Measurements from ENCODE around the gene MAP3K20. TPM values are rescaled to one million over a fixed set of nuclear protein-coding genes. Genes with fewer than 3 reads are reported as not detected.
"Not testable (repeated sequence)": the region's sequence is repeated elsewhere in the genome, so short reads cannot be mapped to it uniquely, and the experiment has no call there.

Gene MAP3K20
- total RNA-seq, 1 experiment from 2014 or later: 15.2 TPM

DNA sequence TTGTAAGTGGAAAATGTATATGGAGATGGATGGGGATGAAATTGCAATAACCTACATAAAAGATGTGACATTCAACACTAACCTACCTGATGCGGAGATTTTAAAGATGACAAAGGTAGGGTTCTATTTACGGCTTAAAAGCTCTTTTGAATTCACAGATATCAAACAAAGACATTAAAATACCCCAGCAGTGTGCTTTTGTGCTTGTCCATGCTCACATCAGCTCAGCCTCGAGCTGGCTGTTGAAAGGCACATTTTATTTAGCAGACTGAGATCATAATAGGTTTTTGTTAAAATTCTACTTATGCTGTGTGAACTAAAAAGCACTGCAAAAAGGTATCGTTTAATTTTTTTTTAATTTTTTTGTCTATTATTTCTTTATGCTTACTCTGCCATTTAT is 183.1 kb downstream of the MAP3K20 start (continued):
- TF ChIP-seq, protein P1, sequence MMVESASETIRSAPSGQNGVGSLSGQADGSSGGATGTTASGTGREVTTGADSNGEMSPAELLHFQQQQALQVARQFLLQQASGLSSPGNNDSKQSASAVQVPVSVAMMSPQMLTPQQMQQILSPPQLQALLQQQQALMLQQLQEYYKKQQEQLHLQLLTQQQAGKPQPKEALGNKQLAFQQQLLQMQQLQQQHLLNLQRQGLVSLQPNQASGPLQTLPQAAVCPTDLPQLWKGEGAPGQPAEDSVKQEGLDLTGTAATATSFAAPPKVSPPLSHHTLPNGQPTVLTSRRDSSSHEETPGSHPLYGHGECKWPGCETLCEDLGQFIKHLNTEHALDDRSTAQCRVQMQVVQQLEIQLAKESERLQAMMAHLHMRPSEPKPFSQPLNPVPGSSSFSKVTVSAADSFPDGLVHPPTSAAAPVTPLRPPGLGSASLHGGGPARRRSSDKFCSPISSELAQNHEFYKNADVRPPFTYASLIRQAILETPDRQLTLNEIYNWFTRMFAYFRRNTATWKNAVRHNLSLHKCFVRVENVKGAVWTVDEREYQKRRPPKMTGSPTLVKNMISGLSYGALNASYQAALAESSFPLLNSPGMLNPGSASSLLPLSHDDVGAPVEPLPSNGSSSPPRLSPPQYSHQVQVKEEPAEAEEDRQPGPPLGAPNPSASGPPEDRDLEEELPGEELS (CRISPR knock-in tag; IDR thresholded peaks at IDR 0.05): no peak
- TF ChIP-seq ZNF423 (CRISPR knock-in tag; IDR thresholded peaks at IDR 0.05) (no peak), ZSCAN18 (CRISPR knock-in tag; IDR thresholded peaks at IDR 0.05) (no peak)

GRCh38 chr2:173262356-173262755 is 186.7 kb downstream of the MAP3K20 start:
- peaks cover 24% of the 10 kb centered on the region for H3K36me3 Mint-ChIP-seq
- DNase-seq (ENCODE audit: low spot score); H3K4me3 Mint-ChIP-seq; CTCF ChIA-PET; ATAC-seq; H3K27ac Mint-ChIP-seq; H3K27me3 Mint-ChIP-seq (ENCODE audit: low read depth): not testable (repeated sequence)
- H3K4me1 Mint-ChIP-seq: peaks cover 39% of the 10 kb centered on the region
- peaks cover 17% of the 10 kb centered on the region for H3K9me3 Mint-ChIP-seq
- POLR2A ChIA-PET: interaction anchor here (0.7 kb wide), 1 partner anchor 15 kb away, joined by 3 read pairs; no protein-coding TSS in a partner anchor

DNA sequence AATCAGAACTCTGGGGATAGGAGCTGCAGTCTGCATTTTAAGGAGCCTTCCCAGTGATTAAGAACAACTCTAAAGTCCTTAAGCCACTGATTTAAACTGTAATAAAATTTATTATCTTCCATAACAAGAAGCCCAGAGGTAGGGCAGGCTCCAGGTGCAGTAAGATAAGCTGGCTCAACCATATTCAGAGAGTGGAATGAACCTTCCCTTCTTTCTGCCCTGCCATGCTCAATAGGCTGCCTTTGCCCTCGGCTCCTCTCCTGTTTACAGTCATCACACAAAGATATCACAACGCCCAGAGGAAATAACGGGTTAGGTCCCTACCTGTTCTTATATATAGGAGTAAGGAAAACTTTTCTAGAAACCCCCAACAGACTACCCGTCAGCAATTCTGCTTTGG is 188.5 kb downstream of the MAP3K20 start:
- POLR2A ChIA-PET: no interaction called here
- TF ChIP-seq CBFB (CRISPR knock-in tag; IDR thresholded peaks at IDR 0.05; ENCODE audit: low read depth): no peak
- no peak for TF ChIP-seq PRRX2 (CRISPR knock-in tag; IDR thresholded peaks at IDR 0.05)
- TF ChIP-seq, protein P2, sequence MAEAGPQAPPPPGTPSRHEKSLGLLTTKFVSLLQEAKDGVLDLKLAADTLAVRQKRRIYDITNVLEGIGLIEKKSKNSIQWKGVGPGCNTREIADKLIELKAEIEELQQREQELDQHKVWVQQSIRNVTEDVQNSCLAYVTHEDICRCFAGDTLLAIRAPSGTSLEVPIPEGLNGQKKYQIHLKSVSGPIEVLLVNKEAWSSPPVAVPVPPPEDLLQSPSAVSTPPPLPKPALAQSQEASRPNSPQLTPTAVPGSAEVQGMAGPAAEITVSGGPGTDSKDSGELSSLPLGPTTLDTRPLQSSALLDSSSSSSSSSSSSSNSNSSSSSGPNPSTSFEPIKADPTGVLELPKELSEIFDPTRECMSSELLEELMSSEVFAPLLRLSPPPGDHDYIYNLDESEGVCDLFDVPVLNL (CRISPR knock-in tag; IDR thresholded peaks at IDR 0.05; ENCODE audit: borderline replicate concordance, low read depth): no peak
- no peak for TF ChIP-seq ZNF232 (CRISPR knock-in tag; IDR thresholded peaks at IDR 0.05)
- Mint-ChIP-seq H3K27ac (peak overlapping the region; percentile 89), H3K9me3 (peaks cover 16% of the 10 kb centered on the region), H3K4me1 (peaks cover 33% of the 10 kb centered on the region), H3K4me3 (no peak overlapping the region), H3K36me3 (peaks cover 21% of the 10 kb centered on the region), H3K27me3 (ENCODE audit: low read depth) (no peaks in the 10 kb centered on the region; the same call in 1 of the 2 replicates)
- CTCF ChIA-PET: no interaction called here
- DNase-seq (ENCODE audit: low spot score): no peak
- peak; percentile 15; the same call in 1 of the 2 replicates for ATAC-seq

- H3K27ac Mint-ChIP-seq: peak overlapping the region; percentile 89
- 0 out of 2 replicates have a peak, but pooled peaks have one; percentile 11 for TF ChIP-seq ETV6 (CRISPR knock-in tag; IDR thresholded peaks at IDR 0.05)
- TF ChIP-seq, protein P3, sequence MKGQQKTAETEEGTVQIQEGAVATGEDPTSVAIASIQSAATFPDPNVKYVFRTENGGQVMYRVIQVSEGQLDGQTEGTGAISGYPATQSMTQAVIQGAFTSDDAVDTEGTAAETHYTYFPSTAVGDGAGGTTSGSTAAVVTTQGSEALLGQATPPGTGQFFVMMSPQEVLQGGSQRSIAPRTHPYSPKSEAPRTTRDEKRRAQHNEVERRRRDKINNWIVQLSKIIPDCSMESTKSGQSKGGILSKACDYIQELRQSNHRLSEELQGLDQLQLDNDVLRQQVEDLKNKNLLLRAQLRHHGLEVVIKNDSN (CRISPR knock-in tag; IDR thresholded peaks at IDR 0.05): peak; percentile 80
- peak; percentile 84 for TF ChIP-seq USF2 (CRISPR knock-in tag; IDR thresholded peaks at IDR 0.05)
- TF ChIP-seq HMGA2 (CRISPR knock-in tag; IDR thresholded peaks at IDR 0.05): no peak
- TF ChIP-seq, protein P2 (CRISPR knock-in tag; IDR thresholded peaks at IDR 0.05; ENCODE audit: borderline replicate concordance, low read depth): no peak
- no peak overlapping the region for H3K4me3 Mint-ChIP-seq
- ChIA-PET CTCF (no interaction called here), POLR2A (no interaction called here)
- no peaks in the 10 kb centered on the region; the same call in 1 of the 2 replicates for H3K27me3 Mint-ChIP-seq (ENCODE audit: low read depth)
- peak; percentile 83 for ATAC-seq
- peaks cover 31% of the 10 kb centered on the region for H3K4me1 Mint-ChIP-seq
- H3K9me3 Mint-ChIP-seq: peaks cover 12% of the 10 kb centered on the region
- no peak for DNase-seq (ENCODE audit: low spot score)
- H3K36me3 Mint-ChIP-seq: peaks cover 15% of the 10 kb centered on the region
Observed at GRCh38 chr2:173264603-173265366, 189.1 kb downstream of the MAP3K20 start.

Measured in WTC11 (cell line).